Stomach smooth muscle (tissue), 2 donors: ENCODE results near the gene FDCSP.
"Not testable (repeated sequence)": the region's sequence is repeated elsewhere in the genome, so short reads cannot be mapped to it uniquely, and the experiment has no call there.

Experiments
- H3K27ac ChIP-seq: one replicate; pipeline ENCODE4 v1.7.0; 2013; ENCODE audit warnings: mild to moderate bottlenecking, low read length, inconsistent platforms
- H3K27me3 ChIP-seq, 2 donors: one replicate each; pipeline ENCODE4 v1.7.0; 2013; ENCODE audit warnings: low read length in 2 of 2; ENCODE audit not compliant: insufficient read depth in 2 of 2, control insufficient read depth in 1 of 2
- H3K36me3 ChIP-seq, 2 donors: one replicate each; pipeline ENCODE4 v1.7.0; 2013; ENCODE audit warnings: low read length in 2 of 2; ENCODE audit not compliant: control insufficient read depth in 2 of 2, insufficient read depth in 2 of 2
- H3K4me1 ChIP-seq: one replicate; pipeline ENCODE4 v1.7.0; 2013; ENCODE audit warnings: low read length; ENCODE audit not compliant: control insufficient read depth, insufficient read depth
- H3K4me3 ChIP-seq, 2 donors: one replicate each; pipeline ENCODE4 v1.7.0; 2013; ENCODE audit warnings: low read length in 2 of 2
- H3K9ac ChIP-seq, 2 donors: one replicate each; pipeline ENCODE4 v1.7.0; 2013; ENCODE audit warnings: low read length in 2 of 2, mild to moderate bottlenecking in 1 of 2
- H3K9me3 ChIP-seq, 2 donors: one replicate each; pipeline ENCODE4 v1.7.0; 2013; ENCODE audit warnings: low read length in 2 of 2; ENCODE audit not compliant: control insufficient read depth in 2 of 2
- donor health status: healthy.
- donor health status: Pancreatic carcinoma.

Gene FDCSP

DNA sequence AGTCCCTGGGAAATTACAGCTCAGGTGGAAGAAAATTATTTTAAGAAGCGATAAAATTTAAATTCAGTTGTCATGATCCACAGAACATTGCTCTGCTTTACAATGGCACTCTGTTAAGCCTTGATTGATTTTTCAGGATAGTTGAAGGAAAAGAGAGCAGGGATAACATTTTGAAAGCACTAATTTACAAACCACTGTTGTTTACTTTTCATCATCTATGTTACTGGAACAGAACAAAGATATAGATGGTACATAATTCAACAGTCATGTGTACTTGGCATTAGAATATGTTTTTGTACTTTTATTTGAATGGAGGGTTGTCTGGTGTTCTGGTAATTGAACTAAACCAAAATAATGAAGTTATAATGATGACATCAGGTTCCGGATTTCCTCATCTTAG is 33.0 kb upstream of the FDCSP start:
- H3K4me3 ChIP-seq = no peak overlapping the region
- no peaks in the 10 kb centered on the region for H3K27me3 ChIP-seq
- no peak overlapping the region for H3K27ac ChIP-seq
- no peaks in the 10 kb centered on the region for H3K9me3 ChIP-seq
- H3K36me3 ChIP-seq = no peaks in the 10 kb centered on the region
- no peaks in the 10 kb centered on the region for H3K4me1 ChIP-seq
- no peak overlapping the region for H3K9ac ChIP-seq

DNA sequence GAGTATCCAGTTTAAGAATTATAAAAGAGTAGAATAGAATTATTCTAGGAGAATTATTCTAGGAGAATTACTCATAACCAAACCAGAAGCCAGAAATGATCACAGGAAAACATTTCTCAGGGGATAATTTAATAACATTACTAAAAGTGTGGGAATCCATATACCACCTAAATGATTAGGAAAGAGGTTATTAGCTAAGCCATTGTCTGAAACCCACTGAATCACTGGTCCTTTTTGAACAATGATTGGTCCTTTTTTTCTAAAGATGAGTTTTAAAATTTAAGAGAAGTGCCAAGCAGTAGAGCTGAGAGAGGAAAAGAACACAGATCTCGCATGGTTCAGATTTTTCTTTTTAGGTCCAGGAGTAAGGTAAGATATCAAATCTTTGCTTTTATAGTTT is 30.5 kb upstream of the FDCSP start, which contains the start of gene ODAM:
ODAM (plus strand) TSS at position 301 of the 400 bp plus-strand sequence. CDS start 819 bp downstream, outside the sequence.
- no peaks in the 10 kb centered on the region for H3K4me1 ChIP-seq
- no peak within 1 kb of the TSS for H3K9ac ChIP-seq
- H3K27me3 ChIP-seq = no peaks in the 10 kb centered on the region
- no peaks in the 10 kb centered on the region for H3K36me3 ChIP-seq
- H3K4me3 ChIP-seq = no peak within 1 kb of the TSS
- H3K27ac ChIP-seq = no peak within 1 kb of the TSS
- H3K9me3 ChIP-seq = no peaks in the 10 kb centered on the region

GRCh38 chr4:70196857-70197256 is 29.1 kb upstream of the FDCSP start:
- H3K27ac ChIP-seq = no peak overlapping the region
- no peaks in the 10 kb centered on the region for H3K4me1 ChIP-seq
- no peaks in the 10 kb centered on the region for H3K27me3 ChIP-seq
- H3K36me3 ChIP-seq = no peaks in the 10 kb centered on the region
- H3K9ac ChIP-seq = no peak overlapping the region
- no peak overlapping the region for H3K4me3 ChIP-seq
- H3K9me3 ChIP-seq = no peaks in the 10 kb centered on the region

DNA sequence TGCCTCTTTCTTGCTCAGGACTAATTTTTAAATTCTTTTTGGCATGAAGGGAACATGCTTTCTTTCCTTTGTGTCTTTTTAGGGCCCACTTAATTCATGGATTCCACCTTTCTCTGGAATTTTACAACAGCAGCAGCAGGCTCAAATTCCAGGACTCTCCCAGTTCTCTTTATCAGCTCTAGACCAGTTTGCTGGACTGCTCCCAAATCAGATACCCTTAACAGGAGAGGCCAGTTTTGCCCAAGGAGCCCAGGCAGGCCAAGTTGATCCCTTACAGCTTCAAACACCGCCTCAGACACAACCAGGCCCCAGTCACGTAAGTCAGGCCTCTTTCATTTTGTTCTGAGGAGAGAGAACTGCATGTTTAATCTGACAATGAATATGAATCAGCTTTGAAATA is 28.1 kb upstream of the FDCSP start:
- Histone ChIP-seq H3K27me3 (no peaks in the 10 kb centered on the region), H3K4me1 (no peaks in the 10 kb centered on the region), H3K4me3 (no peak overlapping the region), H3K27ac (no peak overlapping the region), H3K36me3 (no peaks in the 10 kb centered on the region), H3K9ac (no peak overlapping the region), H3K9me3 (no peaks in the 10 kb centered on the region)

DNA sequence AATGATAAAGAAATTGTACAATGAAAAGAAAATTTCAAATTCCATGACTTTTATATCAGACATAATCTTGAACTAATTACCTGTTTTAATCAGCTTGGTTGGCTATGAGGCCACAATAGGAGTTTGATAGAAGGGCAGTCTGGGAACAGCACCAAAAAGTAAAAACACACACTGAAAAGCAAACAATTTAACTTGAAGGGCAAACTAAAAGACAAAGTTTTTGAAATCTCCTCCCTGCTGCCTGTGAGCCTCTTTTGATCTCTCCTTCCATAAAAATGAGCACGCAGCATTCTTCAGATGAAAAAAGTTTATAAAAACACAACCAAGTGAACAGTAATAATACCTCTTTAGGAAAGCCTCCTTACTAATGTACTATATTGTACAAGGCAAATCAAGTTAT is 22.3 kb upstream of the FDCSP start:
- Histone ChIP-seq H3K27ac (no peak overlapping the region), H3K4me1 (no peaks in the 10 kb centered on the region), H3K36me3 (no peaks in the 10 kb centered on the region), H3K9ac (no peak overlapping the region), H3K27me3 (no peaks in the 10 kb centered on the region), H3K9me3 (no peaks in the 10 kb centered on the region), H3K4me3 (no peak overlapping the region)

GRCh38 chr4:70212752-70213151 is 13.2 kb upstream of the FDCSP start:
- not testable (repeated sequence) for H3K4me3 ChIP-seq, H3K27ac ChIP-seq, H3K36me3 ChIP-seq, H3K9ac ChIP-seq, H3K4me1 ChIP-seq, H3K27me3 ChIP-seq, H3K9me3 ChIP-seq

DNA sequence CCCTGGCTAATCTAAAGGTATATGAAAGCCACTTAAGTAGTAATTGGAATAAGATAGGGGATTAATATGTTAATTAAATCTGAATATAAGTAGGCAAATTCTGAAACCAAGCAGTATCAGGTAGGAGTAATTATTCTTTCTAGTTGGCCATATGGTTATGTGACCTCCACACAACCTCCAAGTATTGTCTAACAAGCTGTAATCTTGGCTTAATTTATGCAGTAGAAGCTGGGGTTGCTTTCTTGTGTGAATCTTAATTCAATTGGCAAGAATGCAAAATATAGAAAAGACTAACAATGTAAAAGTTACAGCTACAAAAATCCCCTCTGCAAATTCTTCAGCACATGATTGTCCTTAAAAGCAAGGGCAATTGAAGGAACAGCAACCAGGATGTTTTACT is 9.8 kb upstream of the FDCSP start:
- not testable (repeated sequence) for H3K27me3 ChIP-seq, H3K9me3 ChIP-seq, H3K27ac ChIP-seq, H3K4me3 ChIP-seq, H3K36me3 ChIP-seq, H3K4me1 ChIP-seq, H3K9ac ChIP-seq

GRCh38 chr4:70216550-70216949 is 9.4 kb upstream of the FDCSP start:
- H3K27me3 ChIP-seq, H3K9ac ChIP-seq, H3K4me3 ChIP-seq, H3K9me3 ChIP-seq, H3K27ac ChIP-seq, H3K4me1 ChIP-seq, H3K36me3 ChIP-seq: not testable (repeated sequence)

GRCh38 chr4:70221389-70221788 is 4.5 kb upstream of the FDCSP start:
- not testable (repeated sequence) for H3K9ac ChIP-seq, H3K27ac ChIP-seq, H3K27me3 ChIP-seq, H3K9me3 ChIP-seq, H3K4me3 ChIP-seq, H3K4me1 ChIP-seq, H3K36me3 ChIP-seq

- H3K9me3 ChIP-seq, H3K4me1 ChIP-seq, H3K27ac ChIP-seq, H3K4me3 ChIP-seq, H3K27me3 ChIP-seq, H3K36me3 ChIP-seq, H3K9ac ChIP-seq: not testable (repeated sequence)
Observed at GRCh38 chr4:70221818-70222217, 4.1 kb upstream of the FDCSP start.

- H3K9ac ChIP-seq = no peak overlapping the region
- H3K36me3 ChIP-seq = no peaks in the 10 kb centered on the region
- H3K27me3 ChIP-seq = no peaks in the 10 kb centered on the region
- no peaks in the 10 kb centered on the region for H3K4me1 ChIP-seq
- no peaks in the 10 kb centered on the region for H3K9me3 ChIP-seq
- no peak overlapping the region for H3K27ac ChIP-seq
- no peak overlapping the region for H3K4me3 ChIP-seq
Observed at GRCh38 chr4:70236125-70236524, 10.2 kb downstream of the FDCSP start.
